ENCODE data around the gene UBE2D4.
"Not testable (repeated sequence)": the region's sequence is repeated elsewhere in the genome, so short reads cannot be mapped to it uniquely, and the experiment has no call there.

The UBE2D4 gene

GRCh38 chr7:43968172-43969040 lies 42.2 kb downstream of the UBE2D4 start:
- DNase-seq: not testable (repeated sequence)

- not testable (repeated sequence) for DNase-seq
These were observed 43.4 kb downstream of the UBE2D4 start for GRCh38 chr7:43969586-43969985.

GRCh38 chr7:43970698-43971097 lies 44.5 kb downstream of the UBE2D4 start:
- not testable (repeated sequence) for DNase-seq

GRCh38 chr7:43974033-43974573 lies 47.9 kb downstream of the UBE2D4 start:
- not testable (repeated sequence) for DNase-seq

GRCh38 chr7:43974725-43975482 lies 48.7 kb downstream of the UBE2D4 start:
- DNase-seq: not testable (repeated sequence)

- no peak for DNase-seq
These were observed 51.3 kb downstream of the UBE2D4 start for GRCh38 chr7:43977525-43977924.

GRCh38 chr7:43978102-43978501 lies 51.9 kb downstream of the UBE2D4 start:
- DNase-seq: not testable (repeated sequence)

GRCh38 chr7:43982848-43983247 lies 56.6 kb downstream of the UBE2D4 start:
- not testable (repeated sequence) for DNase-seq

- not testable (repeated sequence) for DNase-seq
These were observed 57.5 kb downstream of the UBE2D4 start for GRCh38 chr7:43983736-43984135.

- not testable (repeated sequence) for DNase-seq
These were observed 59.9 kb downstream of the UBE2D4 start for GRCh38 chr7:43985904-43986864.

GRCh38 chr7:43987476-43987875 lies 61.2 kb downstream of the UBE2D4 start:
- not testable (repeated sequence) for DNase-seq

- DNase-seq: not testable (repeated sequence)
These were observed 63.9 kb downstream of the UBE2D4 start for GRCh38 chr7:43990011-43990585.

GRCh38 chr7:43990829-43991228 lies 64.6 kb downstream of the UBE2D4 start:
- DNase-seq: not testable (repeated sequence)

- DNase-seq: not testable (repeated sequence)
These were observed 66.7 kb downstream of the UBE2D4 start for GRCh38 chr7:43992896-43993295.

GRCh38 chr7:43994681-43995080 lies 68.4 kb downstream of the UBE2D4 start:
- not testable (repeated sequence) for DNase-seq

- not testable (repeated sequence) for DNase-seq
These were observed 71.3 kb downstream of the UBE2D4 start, which contains the start of gene SPDYE1 for GRCh38 chr7:43997532-43997931. TSS of gene SPDYE1 (plus strand) at chr7:43997897. CDS start at chr7:43999950, 2,053 bp downstream.

All from DMS153 (cell line).